Colonic mucosa (tissue), 4 donors: ENCODE results near the gene LHFPL3. TPM values are rescaled to one million over a fixed set of nuclear protein-coding genes. Genes with fewer than 3 reads are reported as not detected.

ENCODE experiments used
- DNase-seq: peaks from one replicate; pipeline ENCODE4 v3.0.0-alpha.2; 2020
- H3K27ac ChIP-seq: fragments of 200-600 bp; one replicate; pipeline ENCODE4 v1.8.0; 2021
- H3K27me3 ChIP-seq: fragments of 200-600 bp; one replicate; pipeline ENCODE4 v1.8.0; 2021
- H3K36me3 ChIP-seq: fragments of 200-600 bp; one replicate; pipeline ENCODE4 v1.8.0; 2021
- H3K4me1 ChIP-seq: fragments of 200-600 bp; one replicate; pipeline ENCODE4 v1.8.0; 2021; ENCODE audit warnings: mild to moderate bottlenecking
- H3K4me3 ChIP-seq: fragments of 200-600 bp; one replicate; pipeline ENCODE4 v1.8.0; 2021
- H3K9ac ChIP-seq, 2 donors: one replicate each; pipeline ENCODE4 v1.7.0; 2013; ENCODE audit warnings: control low read depth in 2 of 2, low read depth in 2 of 2, low read length in 2 of 2
- H3K9me3 ChIP-seq: fragments of 200-600 bp; one replicate; pipeline ENCODE4 v1.8.0; 2021
- CTCF ChIP-seq: fragments of 200-600 bp; IDR thresholded peaks from one replicate; pipeline ENCODE4 v1.8.0; 2022; ENCODE audit warnings: antibody characterized with exemption, mild to moderate bottlenecking
- intact Hi-C: fragments of 100-400 bp; cut with DNase I; formaldehyde crosslinking; loops from one replicate; pipeline ENCODE4 v1.14.1; 2022
- total RNA-seq, 2 donors: library from RNA; stranded (reverse); fragmentation: NEBNext Ultra II Directional in 1 of 2; extraction: Animal tissue kit (Norgen Biotek cat#: 25700) in 1 of 2; gene quantifications; one replicate each; pipeline ENCODE4 v1.2.1, GENCODE V29; 2021
- donor health status: healthy.
- donor health status: DM: no; HTN: no; CAD: no.
- donor health status: DM: no; HTN: no; CAD: no.

LHFPL3 gene
- total RNA-seq, 2 donors from 2014 or later = 0.12 to 0.27 TPM

- no peaks in the 10 kb centered on the region for H3K9me3 ChIP-seq
- H3K27ac ChIP-seq = no peak overlapping the region
- no peaks in the 10 kb centered on the region for H3K4me1 ChIP-seq
- no peaks in the 10 kb centered on the region for H3K36me3 ChIP-seq
- no peak overlapping the region for H3K4me3 ChIP-seq
- no peaks in the 10 kb centered on the region for H3K27me3 ChIP-seq
- TF ChIP-seq CTCF = no peak
- DNase-seq = no peak
- intact Hi-C loops = no loop called here
- H3K9ac ChIP-seq = no peak overlapping the region
These were observed 85.8 kb downstream of the LHFPL3 start for GRCh38 chr7:104414216-104414615.

GRCh38 chr7:104415700-104416099 lies 87.3 kb downstream of the LHFPL3 start:
- intact Hi-C loops = no loop called here

GRCh38 chr7:104416866-104417393 lies 88.5 kb downstream of the LHFPL3 start:
- H3K27ac ChIP-seq = no peak overlapping the region
- H3K4me3 ChIP-seq = no peak overlapping the region
- DNase-seq = no peak
- no peak overlapping the region for H3K9ac ChIP-seq
- no peaks in the 10 kb centered on the region for H3K36me3 ChIP-seq
- H3K9me3 ChIP-seq = no peaks in the 10 kb centered on the region
- intact Hi-C loops = no loop called here
- H3K4me1 ChIP-seq = no peaks in the 10 kb centered on the region
- no peak for TF ChIP-seq CTCF
- no peaks in the 10 kb centered on the region for H3K27me3 ChIP-seq

More at GRCh38 chr7:104415700-104416099, 87.3 kb downstream of the LHFPL3 start:
- Histone ChIP-seq H3K9ac (no peak overlapping the region), H3K4me3 (no peak overlapping the region), H3K9me3 (no peaks in the 10 kb centered on the region), H3K27me3 (no peaks in the 10 kb centered on the region), H3K36me3 (no peaks in the 10 kb centered on the region), H3K27ac (no peak overlapping the region), H3K4me1 (no peaks in the 10 kb centered on the region)
- TF ChIP-seq CTCF = no peak
- no peak for DNase-seq

GRCh38 chr7:104431930-104432329 lies 103.5 kb downstream of the LHFPL3 start:
- no peak for DNase-seq
- no peak for TF ChIP-seq CTCF
- H3K27ac ChIP-seq = no peak overlapping the region
- no peak overlapping the region for H3K9ac ChIP-seq
- intact Hi-C loops = no loop called here
- H3K36me3 ChIP-seq = no peaks in the 10 kb centered on the region
- H3K9me3 ChIP-seq = no peaks in the 10 kb centered on the region
- no peak overlapping the region for H3K4me3 ChIP-seq
- H3K4me1 ChIP-seq = no peaks in the 10 kb centered on the region
- no peaks in the 10 kb centered on the region for H3K27me3 ChIP-seq

- no peak overlapping the region for H3K9ac ChIP-seq
- no peak overlapping the region for H3K27ac ChIP-seq
- no peak for DNase-seq
- H3K4me1 ChIP-seq = no peaks in the 10 kb centered on the region
- H3K9me3 ChIP-seq = no peaks in the 10 kb centered on the region
- intact Hi-C loops = no loop called here
- no peak overlapping the region for H3K4me3 ChIP-seq
- H3K27me3 ChIP-seq = no peaks in the 10 kb centered on the region
- no peak for TF ChIP-seq CTCF
- no peaks in the 10 kb centered on the region for H3K36me3 ChIP-seq
These were observed 105.7 kb downstream of the LHFPL3 start for GRCh38 chr7:104434129-104434528.
